Mammary epithelial cell (primary cell): ENCODE measurements around the gene DPP8.

Experiments used
- CTCF ChIP-seq, 2 donors: IDR thresholded peaks in 1 of 2; conservative IDR thresholded peaks in 1 of 2; 2 replicates each; pipeline ENCODE4 v1.5.1; 2011 to 2012; ENCODE audit warnings: inconsistent platforms in 2 of 2, low read length in 2 of 2, mild to moderate bottlenecking in 2 of 2, control low read depth in 1 of 2, low read depth in 1 of 2; ENCODE audit not compliant: insufficient read depth in 1 of 2; ENCODE audit errors: extremely low read depth in 1 of 2
- EZH2 ChIP-seq: IDR thresholded peaks from 2 replicates; pipeline ENCODE4 v1.6.1; 2012; ENCODE audit warnings: low read length, inconsistent platforms, borderline replicate concordance

GRCh38 chr15:65424683-65425082 is 92.8 kb downstream of the DPP8 start:
- TF ChIP-seq CTCF (conservative IDR thresholded peaks at IDR 0.05 in 1 of 2, IDR thresholded peaks at IDR 0.05 in 1 of 2; ENCODE audit: extremely low read depth in 1 of 2, insufficient read depth in 1 of 2, low read depth in 1 of 2, low read length in 2 of 2) (no peak), EZH2 (no peak)
